ENCODE results near the gene ANGPTL2.

DNA sequence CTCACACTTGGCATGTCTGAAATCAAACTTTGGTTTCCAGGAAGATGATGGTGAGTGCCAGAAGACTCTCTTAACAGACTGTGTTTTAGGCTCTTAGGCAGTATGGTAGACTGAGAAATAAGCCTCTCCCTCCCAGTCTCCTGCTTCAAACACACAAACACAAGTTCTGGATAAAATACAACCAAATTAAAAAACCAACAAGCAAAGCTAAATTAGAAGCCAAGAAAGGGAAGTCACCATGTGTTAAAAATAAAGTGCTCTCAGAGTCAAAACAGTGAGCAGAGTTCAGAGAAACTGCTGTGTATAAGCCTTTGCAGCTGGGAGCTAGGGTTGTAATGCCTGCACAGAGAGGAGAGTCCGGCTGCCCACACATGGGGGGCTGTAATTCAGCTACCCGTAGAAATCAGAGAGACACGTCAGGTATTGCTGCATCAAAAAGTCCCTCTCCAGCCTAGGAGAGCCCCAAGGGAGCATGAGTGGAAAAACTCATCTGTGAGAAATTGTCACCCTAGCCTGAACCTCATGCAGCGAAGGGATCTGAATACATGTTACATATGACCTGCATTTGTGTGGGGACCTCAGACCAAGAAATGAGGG, 62.6 kb downstream of the ANGPTL2 start:
- TF ChIP-seq, protein P1, sequence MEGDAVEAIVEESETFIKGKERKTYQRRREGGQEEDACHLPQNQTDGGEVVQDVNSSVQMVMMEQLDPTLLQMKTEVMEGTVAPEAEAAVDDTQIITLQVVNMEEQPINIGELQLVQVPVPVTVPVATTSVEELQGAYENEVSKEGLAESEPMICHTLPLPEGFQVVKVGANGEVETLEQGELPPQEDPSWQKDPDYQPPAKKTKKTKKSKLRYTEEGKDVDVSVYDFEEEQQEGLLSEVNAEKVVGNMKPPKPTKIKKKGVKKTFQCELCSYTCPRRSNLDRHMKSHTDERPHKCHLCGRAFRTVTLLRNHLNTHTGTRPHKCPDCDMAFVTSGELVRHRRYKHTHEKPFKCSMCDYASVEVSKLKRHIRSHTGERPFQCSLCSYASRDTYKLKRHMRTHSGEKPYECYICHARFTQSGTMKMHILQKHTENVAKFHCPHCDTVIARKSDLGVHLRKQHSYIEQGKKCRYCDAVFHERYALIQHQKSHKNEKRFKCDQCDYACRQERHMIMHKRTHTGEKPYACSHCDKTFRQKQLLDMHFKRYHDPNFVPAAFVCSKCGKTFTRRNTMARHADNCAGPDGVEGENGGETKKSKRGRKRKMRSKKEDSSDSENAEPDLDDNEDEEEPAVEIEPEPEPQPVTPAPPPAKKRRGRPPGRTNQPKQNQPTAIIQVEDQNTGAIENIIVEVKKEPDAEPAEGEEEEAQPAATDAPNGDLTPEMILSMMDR (IDR thresholded peaks at IDR 0.05; ENCODE audit: low read depth, low read length, poor library complexity, severe bottlenecking) = no peak
- TF ChIP-seq EZH2phosphoT487 (IDR thresholded peaks at IDR 0.05; ENCODE audit: borderline replicate concordance, low read length) = no peak
